SU-DHL-6 (cell line): ENCODE data around the gene PRKAR1B.

Source experiments
- H2AFZ ChIP-seq: fragments of 200-600 bp; sonication (generic); 2 replicates; pipeline ENCODE4 v1.6.1; 2014; ENCODE audit warnings: low read depth, mild to moderate bottlenecking, moderate library complexity, mixed read lengths, antibody characterized with exemption, low read length; ENCODE audit not compliant: severe bottlenecking
- H3F3A ChIP-seq: fragments of 200-600 bp; shearing (Covaris generic); 2 replicates; pipeline ENCODE4 v1.6.0; 2016; ENCODE audit warnings: antibody characterized with exemption, mild to moderate bottlenecking; ENCODE audit not compliant: insufficient read depth
- H3K27ac ChIP-seq: fragments of 200-600 bp; sonication (generic); 2 replicates; pipeline ENCODE4 v1.5.1; 2016; ENCODE audit warnings: low read depth, mild to moderate bottlenecking, low read length, moderate library complexity, mixed read lengths
- H3K27me3 ChIP-seq: fragments of 200-600 bp; sonication (generic), shearing (Covaris generic); 2 replicates; pipeline ENCODE4 v1.6.0; 2014; ENCODE audit warnings: mild to moderate bottlenecking, low read length
- H3K36me3 ChIP-seq: fragments of 200-600 bp; sonication (generic); 2 replicates; pipeline ENCODE4 v1.6.1; 2014; ENCODE audit warnings: mild to moderate bottlenecking, low read length, mixed read lengths
- H3K4me2 ChIP-seq: fragments of 300-600, 200-600 bp; shearing (Covaris generic), sonication (generic); 2 replicates; pipeline ENCODE4 v1.6.0; 2014; ENCODE audit warnings: low read length, low read depth, mild to moderate bottlenecking; ENCODE audit not compliant: poor library complexity, severe bottlenecking
- H3K4me3 ChIP-seq: fragments of 200-600 bp; sonication (generic); 2 replicates; pipeline ENCODE4 v1.5.1; 2014; ENCODE audit warnings: antibody characterized with exemption, low read length, mild to moderate bottlenecking, mixed read lengths; ENCODE audit not compliant: insufficient read depth, poor library complexity, severe bottlenecking
- H3K79me2 ChIP-seq: fragments of 200-600 bp; sonication (generic); 2 replicates; pipeline ENCODE4 v1.6.1; 2014; ENCODE audit warnings: mild to moderate bottlenecking, low read length, moderate library complexity; ENCODE audit not compliant: insufficient read depth
- H3K9ac ChIP-seq: fragments of 200-600 bp; sonication (generic); 2 replicates; pipeline ENCODE4 v1.7.0; 2014; ENCODE audit warnings: mild to moderate bottlenecking, low read length
- H3K9me2 ChIP-seq: fragments of 200-600 bp; sonication (generic); replicated peaks from 2 replicates; pipeline ENCODE4 v1.6.1; 2014; ENCODE audit warnings: low read length; ENCODE audit not compliant: insufficient read depth
- H3K9me3 ChIP-seq: fragments of 200-600 bp; sonication (generic); 2 replicates; pipeline ENCODE4 v1.6.1; 2014; ENCODE audit warnings: low read length, mixed read lengths; ENCODE audit not compliant: insufficient read depth
- H4K20me1 ChIP-seq: fragments of 200-600 bp; sonication (generic); 2 replicates; pipeline ENCODE4 v1.6.1; 2014; ENCODE audit warnings: low read depth, mild to moderate bottlenecking, antibody characterized with exemption, low read length, moderate library complexity, mixed read lengths
- CTCF ChIP-seq: fragments of 200-600 bp; sonication (generic); IDR thresholded peaks from one replicate; pipeline ENCODE4 v1.5.1; 2017; ENCODE audit warnings: antibody characterized with exemption, mild to moderate bottlenecking, low read length, moderate library complexity; ENCODE audit not compliant: insufficient read depth, poor library complexity, severe bottlenecking
- EZH2phosphoT487 ChIP-seq: fragments of 200-600 bp; sonication (generic), shearing (Covaris generic); conservative IDR thresholded peaks from 2 replicates; pipeline ENCODE4 v1.6.1; 2018; ENCODE audit warnings: mild to moderate bottlenecking, antibody characterized with exemption, low read length, moderate library complexity, mixed read lengths

The PRKAR1B gene

GRCh38 chr7:518630-519483, 208.2 kb downstream of the PRKAR1B start:
- Histone ChIP-seq H3K79me2 (no peaks in the 10 kb centered on the region), H3K27me3 (no peaks in the 10 kb centered on the region), H3K9ac (no peak overlapping the region), H3F3A (no peaks in the 10 kb centered on the region), H3K4me3 (no peak overlapping the region), H2AFZ (no peak overlapping the region), H3K9me3 (no peaks in the 10 kb centered on the region), H3K4me2 (peak overlapping the region; percentile 34), H3K9me2 (no peaks in the 10 kb centered on the region), H4K20me1 (no peaks in the 10 kb centered on the region), H3K36me3 (no peaks in the 10 kb centered on the region), H3K27ac (no peak overlapping the region)
- no peak for TF ChIP-seq EZH2phosphoT487
- TF ChIP-seq CTCF = no peak

GRCh38 chr7:517774-518629, 209.1 kb downstream of the PRKAR1B start:
- H3K9ac ChIP-seq = no peak overlapping the region
- no peaks in the 10 kb centered on the region for H3K9me3 ChIP-seq
- no peaks in the 10 kb centered on the region for H3K9me2 ChIP-seq
- no peaks in the 10 kb centered on the region for H3K36me3 ChIP-seq
- H3K79me2 ChIP-seq = no peaks in the 10 kb centered on the region
- no peak overlapping the region for H3K4me3 ChIP-seq
- no peaks in the 10 kb centered on the region for H4K20me1 ChIP-seq
- no peak overlapping the region for H3K27ac ChIP-seq
- no peaks in the 10 kb centered on the region for H3K27me3 ChIP-seq
- no peaks in the 10 kb centered on the region for H3F3A ChIP-seq
- no peak overlapping the region for H3K4me2 ChIP-seq
- TF ChIP-seq EZH2phosphoT487 (no peak), CTCF (no peak)
- no peak overlapping the region for H2AFZ ChIP-seq

- Histone ChIP-seq H3K36me3 (no peaks in the 10 kb centered on the region), H3K79me2 (no peaks in the 10 kb centered on the region), H3K27ac (no peak overlapping the region), H3F3A (no peaks in the 10 kb centered on the region), H3K4me2 (no peak overlapping the region), H3K4me3 (no peak overlapping the region), H2AFZ (no peak overlapping the region), H3K9me3 (no peaks in the 10 kb centered on the region), H4K20me1 (no peaks in the 10 kb centered on the region), H3K27me3 (no peaks in the 10 kb centered on the region), H3K9ac (no peak overlapping the region), H3K9me2 (no peaks in the 10 kb centered on the region)
- no peak for TF ChIP-seq CTCF
- no peak for TF ChIP-seq EZH2phosphoT487
Observed at GRCh38 chr7:516606-517456, 210.2 kb downstream of the PRKAR1B start.
